Activated CD4-positive, alpha-beta T cell treated with anti-CD3 and anti-CD28 coated beads, Interleukin-2, amount 10 ng/mL, durations not matched to agents 24 days and 14 days (primary cell): Measurements from ENCODE around the gene DCD. TPM values are rescaled to one million over a fixed set of nuclear protein-coding genes. Genes with fewer than 3 reads are reported as not detected.

ENCODE experiments used
- DNase-seq: peaks from one replicate; pipeline ENCODE4 v3.0.0; 2022
- H3K27ac Mint-ChIP-seq: one replicate; pipeline ENCODE4 v1.8.0; 2022; ENCODE audit warnings: mild to moderate bottlenecking, mixed read lengths
- H3K27me3 Mint-ChIP-seq: one replicate; pipeline ENCODE4 v1.8.0; 2022; ENCODE audit warnings: mixed read lengths
- H3K36me3 Mint-ChIP-seq: one replicate; pipeline ENCODE4 v1.8.0; 2022; ENCODE audit warnings: low read depth, mild to moderate bottlenecking, mixed read lengths
- H3K4me1 Mint-ChIP-seq: one replicate; pipeline ENCODE4 v1.8.0; 2021; ENCODE audit warnings: mixed read lengths
- H3K4me3 Mint-ChIP-seq: one replicate; pipeline ENCODE4 v1.8.0; 2022; ENCODE audit warnings: mild to moderate bottlenecking, moderate library complexity, mixed read lengths
- H3K9me3 Mint-ChIP-seq: one replicate; pipeline ENCODE4 v1.8.0; 2021; ENCODE audit warnings: mixed read lengths
- intact Hi-C: fragments of 100-400 bp; cut with micrococcal nuclease; formaldehyde crosslinking; loops from one replicate; pipeline ENCODE4 v1.15.1; 2023
- total RNA-seq: library from RNA; stranded (reverse); gene quantifications from 2 replicates; pipeline ENCODE4 v1.2.3, GENCODE V29; 2022

The DCD gene
- total RNA-seq, 1 donor from 2014 or later = not detected

GRCh38 chr12:54634795-54635194, 13.4 kb downstream of the DCD start, which contains the start of gene LACRT:
TSS of gene LACRT (minus strand) at chr12:54634895. CDS start at chr12:54634841, 54 bp downstream.
- intact Hi-C loops = no loop called here
- Mint-ChIP-seq H3K36me3 (no peaks in the 10 kb centered on the region), H3K9me3 (no peaks in the 10 kb centered on the region), H3K27me3 (no peaks in the 10 kb centered on the region), H3K27ac (no peak within 1 kb of the TSS), H3K4me3 (no peak within 1 kb of the TSS), H3K4me1 (no peaks in the 10 kb centered on the region)
- DNase-seq = no peak

- H3K4me3 Mint-ChIP-seq = no peak overlapping the region
- H3K27ac Mint-ChIP-seq = no peak overlapping the region
- DNase-seq = no peak
- no peaks in the 10 kb centered on the region for H3K36me3 Mint-ChIP-seq
- no peaks in the 10 kb centered on the region for H3K4me1 Mint-ChIP-seq
- intact Hi-C loops = no loop called here
- H3K27me3 Mint-ChIP-seq = no peaks in the 10 kb centered on the region
- peaks cover 7% of the 10 kb centered on the region for H3K9me3 Mint-ChIP-seq
Observed at GRCh38 chr12:54631988-54632728, 16.0 kb downstream of the DCD start.

GRCh38 chr12:54631551-54631950, 16.6 kb downstream of the DCD start:
- DNase-seq = no peak
- no peak overlapping the region for H3K27ac Mint-ChIP-seq
- H3K4me3 Mint-ChIP-seq = no peak overlapping the region
- H3K27me3 Mint-ChIP-seq = no peaks in the 10 kb centered on the region
- intact Hi-C loops = no loop called here
- peaks cover 12% of the 10 kb centered on the region for H3K9me3 Mint-ChIP-seq
- H3K36me3 Mint-ChIP-seq = no peaks in the 10 kb centered on the region
- H3K4me1 Mint-ChIP-seq = no peaks in the 10 kb centered on the region

GRCh38 chr12:54629925-54630324, 18.2 kb downstream of the DCD start:
- Mint-ChIP-seq H3K27me3 (peaks cover 7% of the 10 kb centered on the region), H3K9me3 (peaks cover 12% of the 10 kb centered on the region), H3K36me3 (no peaks in the 10 kb centered on the region), H3K4me1 (no peaks in the 10 kb centered on the region), H3K27ac (no peak overlapping the region), H3K4me3 (no peak overlapping the region)
- DNase-seq = no peak
- intact Hi-C loops = no loop called here

- DNase-seq = no peak
- H3K4me3 Mint-ChIP-seq = no peak overlapping the region
- H3K4me1 Mint-ChIP-seq = no peaks in the 10 kb centered on the region
- no peaks in the 10 kb centered on the region for H3K36me3 Mint-ChIP-seq
- peaks cover 12% of the 10 kb centered on the region for H3K9me3 Mint-ChIP-seq
- H3K27ac Mint-ChIP-seq = no peak overlapping the region
- peaks cover 18% of the 10 kb centered on the region for H3K27me3 Mint-ChIP-seq
- intact Hi-C loops = no loop called here
Observed at GRCh38 chr12:54628186-54628846, 19.8 kb downstream of the DCD start.

GRCh38 chr12:54627304-54627703, 20.9 kb downstream of the DCD start:
- intact Hi-C loops = no loop called here
- Mint-ChIP-seq H3K4me1 (no peaks in the 10 kb centered on the region), H3K36me3 (no peaks in the 10 kb centered on the region), H3K9me3 (peaks cover 12% of the 10 kb centered on the region), H3K27ac (no peak overlapping the region), H3K27me3 (peaks cover 28% of the 10 kb centered on the region), H3K4me3 (no peak overlapping the region)
- no peak for DNase-seq

- DNase-seq = no peak
- Mint-ChIP-seq H3K4me1 (no peaks in the 10 kb centered on the region), H3K4me3 (no peak overlapping the region), H3K27ac (no peak overlapping the region), H3K36me3 (no peaks in the 10 kb centered on the region), H3K27me3 (peaks cover 39% of the 10 kb centered on the region), H3K9me3 (peaks cover 12% of the 10 kb centered on the region)
- intact Hi-C loops = no loop called here
Observed at GRCh38 chr12:54625598-54625997, 22.6 kb downstream of the DCD start.

GRCh38 chr12:54624315-54625279, 23.6 kb downstream of the DCD start:
- intact Hi-C loops = no loop called here
- Mint-ChIP-seq H3K36me3 (no peaks in the 10 kb centered on the region), H3K27me3 (peaks cover 40% of the 10 kb centered on the region), H3K27ac (no peak overlapping the region), H3K9me3 (peaks cover 12% of the 10 kb centered on the region), H3K4me3 (no peak overlapping the region), H3K4me1 (no peaks in the 10 kb centered on the region)
- no peak for DNase-seq

- Mint-ChIP-seq H3K4me3 (no peak overlapping the region), H3K4me1 (no peaks in the 10 kb centered on the region), H3K27me3 (peaks cover 52% of the 10 kb centered on the region), H3K36me3 (no peaks in the 10 kb centered on the region), H3K27ac (no peak overlapping the region), H3K9me3 (peaks cover 6% of the 10 kb centered on the region)
- no peak for DNase-seq
- intact Hi-C loops = no loop called here
Observed at GRCh38 chr12:54622463-54623183, 25.5 kb downstream of the DCD start.

- DNase-seq = no peak
- intact Hi-C loops = no loop called here
- Mint-ChIP-seq H3K9me3 (no peaks in the 10 kb centered on the region), H3K4me1 (no peaks in the 10 kb centered on the region), H3K27ac (no peak overlapping the region), H3K27me3 (peaks cover 46% of the 10 kb centered on the region), H3K4me3 (no peak overlapping the region), H3K36me3 (no peaks in the 10 kb centered on the region)
Observed at GRCh38 chr12:54616933-54617680, 31.1 kb downstream of the DCD start.

- Mint-ChIP-seq H3K4me1 (no peaks in the 10 kb centered on the region), H3K36me3 (no peaks in the 10 kb centered on the region), H3K27me3 (peaks cover 41% of the 10 kb centered on the region), H3K9me3 (no peaks in the 10 kb centered on the region), H3K4me3 (no peak overlapping the region), H3K27ac (no peak overlapping the region)
- intact Hi-C loops = no loop called here
- DNase-seq = no peak
Observed at GRCh38 chr12:54612225-54612750, 35.9 kb downstream of the DCD start.

- no peak for DNase-seq
- intact Hi-C loops = no loop called here
- Mint-ChIP-seq H3K27me3 (peaks cover 37% of the 10 kb centered on the region), H3K9me3 (no peaks in the 10 kb centered on the region), H3K4me3 (no peak overlapping the region), H3K4me1 (no peaks in the 10 kb centered on the region), H3K36me3 (no peaks in the 10 kb centered on the region), H3K27ac (no peak overlapping the region)
Observed at GRCh38 chr12:54611715-54612149, 36.4 kb downstream of the DCD start.
